ENCODE data around the gene GABRB2. TPM values are rescaled to one million over a fixed set of nuclear protein-coding genes. Genes with fewer than 3 reads are reported as not detected.

GABRB2 gene
- total RNA-seq, 1 donor from 2014 or later = not detected

DNA sequence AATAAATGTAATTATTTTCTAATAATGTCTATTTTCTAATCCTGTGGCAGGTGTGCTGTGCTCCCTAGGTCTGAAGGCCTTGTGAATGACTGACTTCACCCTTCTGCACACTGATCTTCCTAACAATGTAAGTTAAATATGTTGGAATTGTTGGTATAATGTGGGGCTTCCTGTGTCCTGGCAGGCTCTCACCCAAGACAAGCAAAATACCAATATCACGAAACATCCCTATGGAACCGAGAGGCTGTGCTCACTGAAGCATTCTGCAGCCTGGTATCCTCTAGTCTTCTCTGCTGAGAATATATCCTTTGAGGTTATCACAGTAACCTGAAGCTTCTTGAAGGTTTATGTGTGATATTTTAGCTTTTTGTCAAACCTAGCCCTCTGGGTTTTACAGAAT lies 159.4 kb downstream of the GABRB2 start:
- peak; percentile 15 for DNase-seq (ENCODE audit: low read depth)

GRCh38 chr5:161385027-161385426 lies 161.5 kb downstream of the GABRB2 start:
- DNase-seq (ENCODE audit: low read depth) = no peak

- no peak for DNase-seq (ENCODE audit: low read depth)
Measured at GRCh38 chr5:161382685-161383084, 163.8 kb downstream of the GABRB2 start.

- no peak for DNase-seq (ENCODE audit: low read depth)
Measured at GRCh38 chr5:161380486-161380885, 166.0 kb downstream of the GABRB2 start.

DNA sequence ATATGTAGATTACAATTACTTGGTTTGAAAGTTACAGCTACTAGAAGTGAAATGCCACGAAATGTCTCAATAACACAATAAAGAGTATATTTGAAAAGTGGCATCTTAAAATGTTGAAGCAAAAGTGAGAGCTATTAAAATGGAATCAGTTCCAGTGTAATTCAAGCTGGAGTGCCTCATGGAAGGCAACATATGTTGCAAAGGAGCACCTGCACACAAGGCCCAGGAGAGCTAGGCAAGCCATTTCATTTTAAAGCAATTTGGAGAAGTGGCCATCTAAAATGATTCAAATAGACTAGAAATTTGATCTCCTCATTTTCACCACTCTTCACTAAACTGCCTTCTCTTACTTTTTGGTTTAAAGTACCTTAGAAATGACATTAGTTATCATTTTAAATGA lies 167.8 kb downstream of the GABRB2 start:
- no peak for DNase-seq (ENCODE audit: low read depth)

GRCh38 chr5:161376034-161376433 lies 170.5 kb downstream of the GABRB2 start:
- no peak for DNase-seq (ENCODE audit: low read depth)

DNA sequence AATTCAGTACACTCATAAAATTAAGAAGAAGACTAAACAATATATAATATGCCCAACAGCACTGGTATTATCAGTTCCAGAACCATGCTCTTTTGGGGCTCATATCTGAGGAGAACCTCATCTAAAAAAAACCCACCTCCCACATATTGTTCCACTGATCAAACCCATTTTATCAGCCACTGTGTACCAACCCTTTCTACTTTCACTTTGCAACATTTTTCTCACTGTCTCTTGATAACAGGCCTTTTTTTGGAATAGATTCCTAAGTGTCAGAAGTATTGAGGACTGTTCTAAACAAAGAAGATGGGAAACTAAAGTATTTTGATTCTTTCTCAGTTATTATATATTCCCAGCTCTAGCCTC lies 173.2 kb downstream of the GABRB2 start:
- DNase-seq (ENCODE audit: low read depth) = no peak

- no peak for DNase-seq (ENCODE audit: low read depth)
Measured at GRCh38 chr5:161372682-161373344, 173.7 kb downstream of the GABRB2 start.

- no peak for DNase-seq (ENCODE audit: low read depth)
Measured at GRCh38 chr5:161369022-161369421, 177.5 kb downstream of the GABRB2 start.

DNA sequence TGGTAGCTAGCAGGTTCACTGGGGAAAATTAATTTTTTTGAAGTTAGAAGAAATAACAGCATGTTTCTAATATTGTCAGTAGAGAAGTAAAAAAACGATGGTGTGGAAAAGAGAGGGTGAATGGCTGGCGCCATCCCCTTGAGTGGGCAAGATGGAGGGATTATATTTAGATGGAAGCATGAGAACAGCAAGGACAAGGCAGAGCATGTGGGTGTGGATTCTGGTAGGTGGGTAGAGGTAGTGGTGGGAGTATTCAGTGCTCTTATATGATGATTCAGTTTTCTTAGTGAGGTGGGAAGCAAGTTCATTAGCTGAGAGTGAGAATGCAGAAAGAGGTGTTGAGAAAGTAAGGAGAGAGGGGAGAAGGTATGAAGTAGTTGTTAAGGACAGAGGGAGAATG lies 188.1 kb downstream of the GABRB2 start:
- DNase-seq (ENCODE audit: low read depth) = no peak

- DNase-seq (ENCODE audit: low read depth) = no peak
Measured at GRCh38 chr5:161344234-161344633, 202.3 kb downstream of the GABRB2 start.

GRCh38 chr5:161342886-161343285 lies 203.6 kb downstream of the GABRB2 start:
- DNase-seq (ENCODE audit: low read depth) = no peak

GRCh38 chr5:161340012-161340411 lies 206.5 kb downstream of the GABRB2 start:
- DNase-seq (ENCODE audit: low read depth) = no peak

DNA sequence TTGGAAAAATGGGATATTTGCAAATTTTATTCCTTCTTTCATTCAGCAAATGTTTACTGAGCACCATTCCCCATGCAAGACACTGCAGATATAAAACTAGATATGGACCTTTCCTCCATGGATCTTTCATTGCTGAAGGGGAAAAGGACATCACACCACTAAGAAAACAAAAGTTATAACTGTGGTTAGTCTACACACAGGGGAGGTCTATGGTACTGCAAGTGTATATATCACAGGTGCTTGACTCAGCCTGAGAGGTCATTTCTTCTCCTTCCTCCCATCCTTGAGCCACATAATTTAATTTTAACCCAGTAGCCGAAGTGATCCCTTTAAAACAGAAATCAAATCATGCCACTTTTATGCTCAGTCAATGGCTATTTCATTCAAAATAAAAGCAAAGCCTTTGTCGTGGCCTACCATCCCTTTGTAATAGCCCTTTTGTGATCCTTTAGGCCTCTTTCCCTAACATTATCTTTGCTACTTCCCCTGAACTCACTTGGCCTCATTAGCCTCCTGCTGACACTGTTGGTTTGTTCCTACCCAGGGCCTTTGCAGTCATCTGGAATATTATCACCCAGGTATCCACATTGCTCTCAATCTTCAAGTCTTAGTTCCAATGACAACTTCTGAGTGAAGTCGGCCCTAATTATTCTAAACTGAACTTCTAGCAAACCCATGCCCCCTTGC lies 213.2 kb downstream of the GABRB2 start:
- DNase-seq (ENCODE audit: low read depth) = no peak

GRCh38 chr5:161332343-161332742 lies 214.2 kb downstream of the GABRB2 start:
- DNase-seq (ENCODE audit: low read depth) = no peak

DNA sequence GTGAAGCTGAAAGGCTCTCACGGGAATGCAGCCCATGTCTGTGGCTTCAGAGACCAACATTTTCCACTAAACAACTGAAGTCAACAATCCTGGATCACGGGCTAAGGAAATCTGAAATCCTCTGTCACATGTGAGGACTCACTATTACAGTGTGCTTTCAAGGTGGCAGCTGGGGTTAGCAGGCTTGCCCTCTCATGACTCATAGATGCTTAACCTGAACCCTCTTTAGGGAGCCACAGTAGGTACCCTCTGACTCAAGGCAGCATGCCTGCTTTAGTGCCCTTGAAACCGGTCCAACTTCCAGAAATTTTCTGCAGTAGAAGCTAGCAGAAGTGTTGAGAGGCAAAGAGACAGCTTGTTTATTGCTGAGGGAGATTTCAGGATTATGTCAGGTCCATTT lies 232.5 kb downstream of the GABRB2 start:
- peak; percentile 68 for DNase-seq (ENCODE audit: low read depth)

- no peak for DNase-seq (ENCODE audit: low read depth)
Measured at GRCh38 chr5:161312882-161313281, 233.6 kb downstream of the GABRB2 start.

- peak; percentile 6 for DNase-seq (ENCODE audit: low read depth)
Measured at GRCh38 chr5:161311965-161312364, 234.6 kb downstream of the GABRB2 start.

- no peak for DNase-seq (ENCODE audit: low read depth)
Measured at GRCh38 chr5:161311146-161311708, 235.3 kb downstream of the GABRB2 start.

DNA sequence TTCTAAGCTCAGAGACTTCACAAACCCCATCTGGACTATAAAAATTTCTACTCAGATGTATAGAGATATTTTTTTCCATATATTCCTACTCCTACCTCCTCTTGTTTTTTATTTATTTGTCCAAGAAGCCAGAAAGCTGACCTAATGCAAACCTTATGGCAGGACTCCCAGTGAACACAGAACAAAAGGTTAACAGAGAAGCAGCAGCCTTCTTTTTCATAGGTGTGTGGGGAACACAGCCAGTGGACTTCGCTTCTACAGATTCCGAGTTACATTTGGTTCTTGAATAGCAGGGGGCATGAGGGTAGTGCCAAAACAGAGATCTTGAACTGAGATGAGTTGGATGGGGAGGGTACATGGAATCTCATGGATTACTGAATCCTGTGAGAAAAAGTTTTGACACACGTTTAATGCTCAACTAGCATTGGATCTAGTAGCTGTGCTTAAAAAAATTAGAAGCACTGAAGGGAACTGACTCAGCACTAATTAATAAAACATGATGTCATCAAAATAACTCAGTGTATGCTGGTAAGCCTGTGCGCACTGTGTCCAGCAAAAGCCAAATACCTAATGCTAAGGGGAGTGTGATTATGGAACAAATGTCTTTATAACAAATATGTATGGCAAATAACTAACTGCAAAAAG lies 240.1 kb downstream of the GABRB2 start:
- peak; percentile 74 for DNase-seq (ENCODE audit: low read depth)

DNA sequence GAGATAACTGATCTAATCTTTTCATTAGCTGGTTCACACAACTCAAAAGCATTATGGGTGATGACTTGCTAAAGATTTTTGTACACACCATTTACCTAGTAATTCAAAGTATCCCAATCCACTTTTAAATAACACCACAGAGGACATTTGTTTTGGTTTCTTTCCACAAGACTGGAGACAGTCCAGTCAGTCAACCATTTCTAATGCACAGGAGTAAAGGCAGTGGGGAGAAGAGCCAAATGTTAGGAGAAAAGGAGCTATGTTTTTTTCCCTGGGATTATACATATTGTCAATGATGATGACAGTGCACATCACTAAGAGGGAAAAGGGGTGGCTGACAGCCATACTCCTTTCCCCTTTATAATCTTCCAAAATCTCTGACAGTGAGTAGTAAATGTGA lies 240.9 kb downstream of the GABRB2 start:
- peak; percentile 32 for DNase-seq (ENCODE audit: low read depth)

- DNase-seq (ENCODE audit: low read depth) = peak; percentile 22
Measured at GRCh38 chr5:161302559-161302958, 244.0 kb downstream of the GABRB2 start.

GRCh38 chr5:161301586-161301985 lies 244.9 kb downstream of the GABRB2 start:
- DNase-seq (ENCODE audit: low read depth) = no peak
